GM13976 (cell line): Measurements from ENCODE around the gene TRIM23.

Experiments used
- DNase-seq: peaks from one replicate; pipeline ENCODE4 v3.0.0; 2012; ENCODE audit warnings: low spot score
- CTCF ChIP-seq: IDR thresholded peaks from 2 replicates; pipeline ENCODE4 v1.5.1; 2012; ENCODE audit warnings: borderline replicate concordance, mild to moderate bottlenecking; ENCODE audit not compliant: insufficient read depth; ENCODE audit errors: extremely low read depth, missing control alignments, control extremely low read depth
- in situ Hi-C: fragments of 300-500 bp; cut with MboI; formaldehyde crosslinking; loops from one replicate; pipeline ENCODE4 v1.12.0; 2022; ENCODE audit warnings: low sequenced_read_pairs, mixed read lengths, inconsistent platforms; ENCODE audit not compliant: unreplicated experiment

Gene TRIM23

GRCh38 chr5:65647941-65648340 lies 23.8 kb upstream of the TRIM23 start:
- in situ Hi-C loops, result no loop called here
- TF ChIP-seq CTCF, result no peak
- no peak for DNase-seq

DNA sequence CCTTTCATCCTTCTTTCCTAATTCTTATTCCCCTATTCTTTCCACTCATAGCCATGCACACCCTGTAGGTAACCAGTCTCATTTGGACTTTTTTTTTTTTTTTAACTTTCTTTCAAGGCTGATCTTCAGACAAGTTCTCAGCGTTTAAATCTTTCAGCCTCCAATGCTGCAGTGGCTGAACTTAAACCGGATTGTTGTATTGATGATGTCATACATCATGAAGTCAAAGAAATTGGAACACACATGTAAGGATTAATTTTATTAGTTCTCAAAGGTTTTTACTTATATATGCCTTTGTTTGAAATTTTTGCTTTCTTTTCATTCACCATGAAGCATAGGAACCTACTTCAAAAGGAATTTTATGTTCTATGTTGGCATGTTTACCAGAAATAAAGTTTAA lies 22.8 kb upstream of the TRIM23 start:
- in situ Hi-C loops, result no loop called here
- no peak for DNase-seq
- no peak for TF ChIP-seq CTCF

DNA sequence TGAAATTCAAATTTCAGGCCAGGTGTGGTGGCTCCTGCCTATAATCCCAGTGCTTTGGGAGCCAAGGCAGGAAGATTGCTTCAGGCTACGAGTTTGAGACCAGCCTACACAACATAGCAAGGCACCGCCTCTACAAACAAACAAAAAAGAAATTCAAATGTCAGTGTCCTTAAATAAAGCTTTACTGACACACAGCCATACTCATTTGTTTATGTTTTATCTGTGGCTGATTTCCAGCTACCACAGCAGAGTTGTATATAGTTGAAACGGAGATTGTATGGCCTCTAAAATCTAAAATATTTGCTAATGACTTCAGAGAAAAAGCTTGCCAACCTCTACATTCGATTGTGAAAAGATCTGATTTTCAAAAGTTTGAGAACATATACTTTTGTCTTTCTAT lies 16.1 kb upstream of the TRIM23 start:
- DNase-seq, result no peak
- no peak for TF ChIP-seq CTCF
- in situ Hi-C loops, result no loop called here

DNA sequence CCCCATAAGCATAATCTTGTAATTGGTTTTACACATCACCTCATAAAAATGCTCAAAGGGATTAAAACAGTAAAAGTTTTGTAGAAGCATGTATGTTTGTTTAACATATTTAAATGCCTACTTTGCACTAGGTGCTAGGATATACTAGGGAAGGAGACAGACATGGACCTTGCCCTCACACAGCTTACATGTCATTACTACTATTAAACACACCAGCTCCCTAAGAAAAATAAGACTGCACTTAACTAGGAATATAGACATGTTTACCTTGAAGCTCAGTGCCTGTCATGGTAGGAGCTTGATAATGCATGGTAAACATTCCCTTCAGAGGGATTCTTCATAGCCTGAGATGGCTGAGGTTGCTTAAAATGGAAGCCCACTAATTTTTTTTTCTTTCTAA lies 6.8 kb upstream of the TRIM23 start:
- in situ Hi-C loops, result no loop called here
- DNase-seq, result no peak
- no peak for TF ChIP-seq CTCF

GRCh38 chr5:65625743-65626142 lies 1.6 kb upstream of the TRIM23 start:
- in situ Hi-C loops, result no loop called here
- no peak for TF ChIP-seq CTCF
- DNase-seq, result no peak

- DNase-seq, result peak; percentile 76
- in situ Hi-C loops, result no loop called here
- no peak for TF ChIP-seq CTCF
These were observed 730 bp upstream of the TRIM23 start, which contains the start of the genes SHLD3 and TRAPPC13 for GRCh38 chr5:65624571-65625555. SHLD3 (plus strand) TSS chr5:65625027; CDS start chr5:65629588, 4,561 bp downstream. TRAPPC13 (plus strand) TSS chr5:65625027; CDS start chr5:65625061, 34 bp downstream.
